HFFc6 (cell line): Measurements from ENCODE around the gene GSK3B. TPM values are rescaled to one million over a fixed set of nuclear protein-coding genes. Genes with fewer than 3 reads are reported as not detected.

Source experiments
- DNase-seq: peaks from one replicate; pipeline ENCODE4 v3.0.0-alpha.2; 2018
- H3K27ac Mint-ChIP-seq: 2 replicates; pipeline ENCODE4 v1.8.0; 2020; ENCODE audit warnings: mild to moderate bottlenecking, mixed read lengths
- H3K27me3 Mint-ChIP-seq: 2 replicates; pipeline ENCODE4 v1.8.0; 2021; ENCODE audit warnings: mild to moderate bottlenecking, moderate library complexity, mixed read lengths; ENCODE audit not compliant: insufficient read depth
- H3K36me3 Mint-ChIP-seq: 2 replicates; pipeline ENCODE4 v1.8.0; 2021; ENCODE audit warnings: low read depth, mixed read lengths
- H3K4me1 Mint-ChIP-seq: 2 replicates; pipeline ENCODE4 v1.8.0; 2020; ENCODE audit warnings: low read depth, mixed read lengths
- H3K4me3 Mint-ChIP-seq: 2 replicates; pipeline ENCODE4 v1.8.0; 2020; ENCODE audit warnings: mild to moderate bottlenecking, moderate library complexity, mixed read lengths
- H3K9me3 Mint-ChIP-seq: 2 replicates; pipeline ENCODE4 v1.8.0; 2020; ENCODE audit warnings: mild to moderate bottlenecking, mixed read lengths
- CTCF ChIP-seq: fragments of 200-600 bp; sonication (generic); IDR thresholded peaks from 2 replicates; pipeline ENCODE4 v1.5.0; 2021; ENCODE audit warnings: antibody characterized with exemption, mild to moderate bottlenecking
- long read RNA-seq: library from polyadenylated mRNA; unstranded; transcript quantifications from one replicate; pipeline ENCODE4 v2.0.0, GENCODE V29; 2019
- total RNA-seq, 6 experiments: library from RNA; stranded (reverse); fragmentation: NEBNext Ultra II Directional; extraction: Animal tissue kit (Norgen Biotek cat#: 25700); gene quantifications; 2 replicates in 1 of 6; 3 replicates in 5 of 6; pipeline ENCODE4 v1.2.3, GENCODE V29; 2021

The GSK3B gene
- total RNA-seq = 10 to 100 TPM; 42.9 to 52.8 (median 49.6) TPM
- long read RNA-seq, full-length matches to known transcripts = 9 of 16 reads
- long read RNA-seq, partial matches to known transcripts = 3 of 16 reads
- long read RNA-seq, other reads (novel, unspliced or antisense) = 4 of 16 reads

- no peaks in the 10 kb centered on the region for H3K9me3 Mint-ChIP-seq
- no peak within 1 kb of the TSS for H3K27ac Mint-ChIP-seq
- H3K4me1 Mint-ChIP-seq = peaks cover 29% of the 10 kb centered on the region
- no peak within 1 kb of the TSS for H3K4me3 Mint-ChIP-seq
- no peak for TF ChIP-seq CTCF
- H3K36me3 Mint-ChIP-seq = peaks cover 7% of the 10 kb centered on the region
- H3K27me3 Mint-ChIP-seq = no peaks in the 10 kb centered on the region
- DNase-seq = peak; percentile 68
Observed at GRCh38 chr3:120093911-120094775, at the start of gene GSK3B. Gene GSK3B, minus strand, starts transcription at chr3:120094447. Its CDS starts 1,013 bp downstream, at chr3:120093434.

GRCh38 chr3:120143676-120144075, 49.4 kb upstream of the GSK3B start:
- TF ChIP-seq CTCF = no peak
- H3K27ac Mint-ChIP-seq = peak overlapping the region; percentile 69; the same call in 1 of the 2 replicates
- H3K36me3 Mint-ChIP-seq = 0 out of 2 replicates have a peak, but pooled peaks cover 4% of the 10 kb centered on the region
- H3K4me1 Mint-ChIP-seq = peaks cover 46% of the 10 kb centered on the region
- no peaks in the 10 kb centered on the region for H3K9me3 Mint-ChIP-seq
- DNase-seq = no peak
- H3K27me3 Mint-ChIP-seq = no peaks in the 10 kb centered on the region; the same call in 1 of the 2 replicates
- H3K4me3 Mint-ChIP-seq = no peak overlapping the region

- no peak overlapping the region for H3K4me3 Mint-ChIP-seq
- no peak overlapping the region for H3K27ac Mint-ChIP-seq
- DNase-seq = no peak
- no peak for TF ChIP-seq CTCF
- H3K27me3 Mint-ChIP-seq = no peaks in the 10 kb centered on the region; the same call in 1 of the 2 replicates
- 0 out of 2 replicates have a peak, but pooled peaks cover 4% of the 10 kb centered on the region for H3K36me3 Mint-ChIP-seq
- H3K4me1 Mint-ChIP-seq = peaks cover 43% of the 10 kb centered on the region
- H3K9me3 Mint-ChIP-seq = no peaks in the 10 kb centered on the region
Observed at GRCh38 chr3:120142236-120142635, 48.0 kb upstream of the GSK3B start.

GRCh38 chr3:120140098-120140742, 46.0 kb upstream of the GSK3B start:
- Mint-ChIP-seq H3K4me1 (peaks cover 48% of the 10 kb centered on the region), H3K36me3 (0 out of 2 replicates have a peak, but pooled peaks cover 4% of the 10 kb centered on the region), H3K27ac (no peak overlapping the region), H3K4me3 (no peak overlapping the region), H3K9me3 (no peaks in the 10 kb centered on the region), H3K27me3 (no peaks in the 10 kb centered on the region; the same call in 1 of the 2 replicates)
- no peak for DNase-seq
- no peak for TF ChIP-seq CTCF

- H3K4me1 Mint-ChIP-seq = peaks cover 46% of the 10 kb centered on the region
- no peaks in the 10 kb centered on the region for H3K9me3 Mint-ChIP-seq
Observed at GRCh38 chr3:120139140-120139539, 44.9 kb upstream of the GSK3B start.

More at GRCh38 chr3:120139140-120139539, 44.9 kb upstream of the GSK3B start:
- Mint-ChIP-seq H3K36me3 (0 out of 2 replicates have a peak, but pooled peaks cover 4% of the 10 kb centered on the region), H3K4me3 (no peak overlapping the region), H3K27ac (no peak overlapping the region), H3K27me3 (no peaks in the 10 kb centered on the region; the same call in 1 of the 2 replicates)
- DNase-seq = no peak
- no peak for TF ChIP-seq CTCF
